Suprapubic skin (tissue), 4 donors: ENCODE measurements around the gene LIPC.

Source experiments
- EP300 ChIP-seq: sonication (generic); formaldehyde crosslinking; IDR thresholded peaks from one replicate; pipeline ENCODE4 v1.6.1; 2017; ENCODE audit warnings: antibody characterized with exemption
- POLR2A ChIP-seq, 2 donors: fragments of 450-650 bp; IDR thresholded peaks; one replicate each; pipeline ENCODE4 v1.6.1; 2017; ENCODE audit warnings: antibody characterized with exemption in 2 of 2, mild to moderate bottlenecking in 2 of 2, moderate library complexity in 2 of 2
- POLR2AphosphoS5 ChIP-seq, 3 donors: sonication (generic); formaldehyde crosslinking; IDR thresholded peaks; one replicate each; pipeline ENCODE4 v1.6.1; 2017; ENCODE audit warnings: antibody characterized with exemption in 3 of 3
- TF ChIP-seq, protein P1 (sequence below), 2 donors: fragments of 200-600 bp in 1 of 2; fragments of 450-650 bp in 1 of 2; sonication (generic) in 1 of 2; IDR thresholded peaks; one replicate each; pipeline ENCODE4 v1.5.1; 2016 to 2019; ENCODE audit warnings: antibody characterized with exemption in 2 of 2, mild to moderate bottlenecking in 1 of 2, moderate library complexity in 1 of 2

DNA sequence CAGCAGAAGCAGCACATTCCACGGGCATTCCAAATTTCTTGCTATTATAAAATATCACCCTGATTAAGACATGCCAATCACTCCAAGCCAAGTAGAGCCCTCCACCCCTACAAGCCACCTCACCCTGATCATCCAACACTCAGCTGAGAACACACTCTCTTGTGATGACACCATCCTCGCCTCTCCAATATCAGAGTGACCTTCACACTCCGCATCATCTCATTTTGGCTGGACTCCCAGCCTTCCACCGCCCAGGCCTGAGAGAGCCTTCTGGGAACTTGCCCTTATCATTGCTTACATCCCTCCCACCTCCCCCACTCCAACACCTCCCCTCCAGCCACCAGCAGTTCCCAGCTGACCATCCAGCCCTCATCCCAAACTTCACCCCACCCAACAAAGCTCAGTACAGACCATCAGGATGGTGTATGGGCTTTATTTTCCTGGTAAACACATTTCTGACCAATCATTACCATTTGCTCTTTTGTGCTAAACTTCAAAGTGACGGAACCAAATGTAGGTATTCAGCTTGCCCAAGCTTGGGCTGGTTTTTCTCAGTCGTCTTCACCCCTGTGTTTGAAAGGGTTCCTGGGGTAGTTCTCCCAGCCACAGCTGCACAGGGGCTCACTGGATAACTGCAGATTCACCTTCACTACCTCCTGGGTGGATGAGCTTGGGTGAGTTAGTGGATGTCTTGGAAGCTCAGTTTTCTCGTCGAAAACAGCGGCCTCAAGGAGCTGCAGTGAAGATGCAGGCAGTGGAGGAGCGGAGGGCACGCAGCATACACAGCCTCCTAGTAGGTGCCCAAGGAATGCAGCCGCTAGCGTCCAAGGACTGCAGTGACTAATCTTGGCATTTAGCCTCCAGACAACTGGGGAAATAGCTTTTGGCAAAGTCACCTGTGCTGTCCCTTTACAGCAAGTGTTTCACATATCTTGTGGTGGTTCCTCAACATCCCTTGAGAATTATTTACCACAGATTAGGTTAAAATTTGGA lies 115.1 kb downstream of the LIPC start:
- TF ChIP-seq, protein P1, sequence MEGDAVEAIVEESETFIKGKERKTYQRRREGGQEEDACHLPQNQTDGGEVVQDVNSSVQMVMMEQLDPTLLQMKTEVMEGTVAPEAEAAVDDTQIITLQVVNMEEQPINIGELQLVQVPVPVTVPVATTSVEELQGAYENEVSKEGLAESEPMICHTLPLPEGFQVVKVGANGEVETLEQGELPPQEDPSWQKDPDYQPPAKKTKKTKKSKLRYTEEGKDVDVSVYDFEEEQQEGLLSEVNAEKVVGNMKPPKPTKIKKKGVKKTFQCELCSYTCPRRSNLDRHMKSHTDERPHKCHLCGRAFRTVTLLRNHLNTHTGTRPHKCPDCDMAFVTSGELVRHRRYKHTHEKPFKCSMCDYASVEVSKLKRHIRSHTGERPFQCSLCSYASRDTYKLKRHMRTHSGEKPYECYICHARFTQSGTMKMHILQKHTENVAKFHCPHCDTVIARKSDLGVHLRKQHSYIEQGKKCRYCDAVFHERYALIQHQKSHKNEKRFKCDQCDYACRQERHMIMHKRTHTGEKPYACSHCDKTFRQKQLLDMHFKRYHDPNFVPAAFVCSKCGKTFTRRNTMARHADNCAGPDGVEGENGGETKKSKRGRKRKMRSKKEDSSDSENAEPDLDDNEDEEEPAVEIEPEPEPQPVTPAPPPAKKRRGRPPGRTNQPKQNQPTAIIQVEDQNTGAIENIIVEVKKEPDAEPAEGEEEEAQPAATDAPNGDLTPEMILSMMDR (IDR thresholded peaks at IDR 0.05) = no peak
- no peak for TF ChIP-seq POLR2AphosphoS5 (IDR thresholded peaks at IDR 0.05)
- no peak for TF ChIP-seq EP300
- TF ChIP-seq POLR2A (IDR thresholded peaks at IDR 0.05) = no peak
